HCT116 (cell line): Measurements from ENCODE around the gene HSPA12B.

Experiments
- ATF3 ChIP-seq: IDR thresholded peaks from 2 replicates; pipeline ENCODE4 v1.6.1; 2012
- CBX3 ChIP-seq: IDR thresholded peaks from 2 replicates; pipeline ENCODE4 v1.6.1; 2012; ENCODE audit warnings: low read depth
- CTCF ChIP-seq, 3 experiments: fragments of 200-600 bp in 1 of 3; sonication (generic) in 1 of 3; IDR thresholded peaks in 2 of 3; conservative IDR thresholded peaks in 1 of 3; 2 replicates each; pipeline ENCODE4 v1.5.1; 2012 to 2017; ENCODE audit warnings: low read depth in 2 of 3, low read length in 2 of 3, antibody characterized with exemption in 1 of 3, borderline replicate concordance in 1 of 3, control low read depth in 1 of 3, mild to moderate bottlenecking in 1 of 3, mixed read lengths in 1 of 3, mixed run types in 1 of 3, moderate library complexity in 1 of 3; ENCODE audit not compliant: insufficient read depth in 1 of 3
- EGR1 ChIP-seq: IDR thresholded peaks from 2 replicates; pipeline ENCODE4 v1.6.1; 2012; ENCODE audit warnings: low read depth
- EZH2 ChIP-seq: fragments of 200-600 bp; sonication (generic); IDR thresholded peaks from 2 replicates; pipeline ENCODE4 v1.6.1; 2017; ENCODE audit warnings: antibody characterized with exemption, mixed run types
- EZH2phosphoT487 ChIP-seq: fragments of 200-600 bp; IDR thresholded peaks from 2 replicates; pipeline ENCODE4 v1.6.1; 2018; ENCODE audit warnings: antibody characterized with exemption, borderline replicate concordance
- MAX ChIP-seq: IDR thresholded peaks from 2 replicates; pipeline ENCODE4 v1.6.1; 2012
- POLR2A ChIP-seq: IDR thresholded peaks from 2 replicates; pipeline ENCODE4 v1.7.0; 2011; ENCODE audit warnings: borderline replicate concordance; ENCODE audit not compliant: insufficient read depth, insufficient read length; ENCODE audit errors: extremely low read depth
- POLR2AphosphoS5 ChIP-seq: IDR thresholded peaks from 2 replicates; pipeline ENCODE4 v1.6.1; 2011; ENCODE audit warnings: mild to moderate bottlenecking, low read depth, low read length, moderate library complexity
- RAD21 ChIP-seq: IDR thresholded peaks from 2 replicates; pipeline ENCODE4 v1.6.1; 2012; ENCODE audit warnings: low read depth, mild to moderate bottlenecking
- REST ChIP-seq: IDR thresholded peaks from 2 replicates; pipeline ENCODE4 v1.6.1; 2012; ENCODE audit warnings: low read depth
- SRF ChIP-seq: IDR thresholded peaks from 2 replicates; pipeline ENCODE4 v1.6.1; 2012; ENCODE audit warnings: low read depth

- TF ChIP-seq MAX: no peak
- TF ChIP-seq CTCF (IDR thresholded peaks at IDR 0.05 in 2 of 3, conservative IDR thresholded peaks at IDR 0.05 in 1 of 3; ENCODE audit: borderline replicate concordance in 1 of 3, insufficient read depth in 1 of 3, low read depth in 2 of 3, low read length in 2 of 3): no peak
- TF ChIP-seq EZH2phosphoT487: no peak
- TF ChIP-seq POLR2AphosphoS5: no peak
- TF ChIP-seq POLR2A: no peak
- TF ChIP-seq REST: no peak
- no peak for TF ChIP-seq ATF3
- no peak for TF ChIP-seq EZH2
- no peak for TF ChIP-seq RAD21
- TF ChIP-seq EGR1: no peak
- no peak for TF ChIP-seq CBX3
- no peak for TF ChIP-seq SRF
These were observed 13.4 kb upstream of the HSPA12B start for GRCh38 chr20:3719046-3719445.
